ENCODE measurements around the gene MYO15B.
"Not testable (repeated sequence)": the region's sequence is repeated elsewhere in the genome, so short reads cannot be mapped to it uniquely, and the experiment has no call there.

MYO15B gene

GRCh38 chr17:75626496-75627038 is 39.0 kb downstream of the MYO15B start:
- no peak for DNase-seq

DNA sequence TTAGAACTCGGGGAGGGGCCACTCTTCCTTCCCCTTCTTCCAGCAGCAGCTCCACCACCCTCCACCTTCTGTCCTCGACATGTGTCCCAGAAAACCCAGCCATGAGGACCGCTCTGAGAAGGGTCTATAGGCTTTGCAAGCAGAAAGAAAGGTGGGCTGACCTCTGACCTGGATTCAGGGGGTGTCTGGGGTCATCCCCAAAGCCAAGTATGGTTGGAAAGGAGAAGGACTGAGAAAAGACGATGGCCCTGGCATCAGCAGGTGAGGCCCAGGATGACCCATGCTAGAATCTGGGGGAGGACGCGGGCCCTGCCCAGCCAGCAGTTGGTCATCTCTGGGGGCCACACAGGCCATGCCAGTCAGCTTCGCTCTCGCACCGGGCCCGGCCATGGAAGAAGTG is 39.5 kb downstream of the MYO15B start:
- no peak for DNase-seq

DNA sequence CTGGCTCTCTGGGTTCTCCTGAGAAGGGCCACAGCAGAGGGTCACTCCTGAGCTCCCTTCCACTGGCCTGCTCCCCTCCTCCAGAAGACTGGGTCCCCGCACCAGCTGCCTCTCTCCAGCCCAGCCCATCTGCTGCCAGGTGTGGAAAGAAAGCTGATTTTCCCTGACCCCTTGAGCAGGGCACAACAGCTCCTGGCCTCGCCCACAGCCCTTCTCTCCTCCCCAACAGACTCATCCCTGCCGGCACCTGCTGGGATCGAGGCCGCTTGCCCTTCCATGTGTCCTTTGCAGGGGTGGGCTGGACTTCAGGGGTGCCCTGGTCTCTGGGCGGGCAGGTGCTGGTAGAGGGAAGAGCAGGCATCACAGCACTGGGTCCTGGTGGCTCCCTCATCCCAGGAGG is 40.8 kb downstream of the MYO15B start:
- no peak for DNase-seq

GRCh38 chr17:75629157-75629556 is 41.6 kb downstream of the MYO15B start:
- DNase-seq, result no peak

DNA sequence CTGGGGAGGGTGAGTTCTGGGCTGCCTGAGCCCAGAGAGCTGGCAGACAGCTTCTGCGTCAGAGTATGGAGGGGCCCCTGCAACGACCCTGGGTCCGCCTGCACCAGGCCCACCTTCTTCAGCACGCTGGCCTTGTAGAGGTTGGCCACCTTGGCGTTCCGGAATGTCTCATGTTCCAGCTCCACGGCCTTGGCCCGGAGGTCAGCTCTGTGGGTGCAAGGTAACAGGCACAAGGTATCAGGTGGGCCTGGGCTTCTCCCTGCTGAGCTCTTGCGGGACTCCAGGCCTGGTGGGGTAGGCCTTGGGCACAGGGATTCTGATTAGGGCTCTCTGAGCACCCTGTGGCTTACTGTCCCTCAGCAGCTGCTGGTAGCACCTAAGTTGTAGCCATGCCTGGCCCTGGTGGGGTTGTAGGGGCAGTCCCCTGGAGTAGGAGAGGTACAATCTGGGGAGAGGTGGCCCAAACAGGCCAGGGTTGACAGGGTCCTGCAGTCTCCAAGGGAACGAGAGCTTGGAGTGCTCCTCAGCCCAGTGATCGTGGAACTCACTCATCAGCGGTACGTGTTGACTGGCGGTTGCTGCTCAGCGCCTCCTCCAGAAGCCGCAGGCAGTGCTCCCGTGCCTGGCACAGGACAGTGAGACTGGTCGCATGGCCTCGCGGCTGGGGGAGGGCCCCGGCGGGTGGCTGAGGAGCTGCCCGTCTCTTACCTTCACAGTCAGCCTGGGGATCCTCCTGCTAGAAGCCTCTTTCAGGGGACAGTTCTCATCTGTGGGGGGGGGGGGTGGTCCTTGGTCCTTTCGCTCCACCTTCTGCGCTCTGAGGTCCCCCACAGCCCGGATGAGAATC is 42.7 kb downstream of the MYO15B start:
- DNase-seq, result no peak

GRCh38 chr17:75631353-75631752 is 43.8 kb downstream of the MYO15B start:
- no peak for DNase-seq

DNA sequence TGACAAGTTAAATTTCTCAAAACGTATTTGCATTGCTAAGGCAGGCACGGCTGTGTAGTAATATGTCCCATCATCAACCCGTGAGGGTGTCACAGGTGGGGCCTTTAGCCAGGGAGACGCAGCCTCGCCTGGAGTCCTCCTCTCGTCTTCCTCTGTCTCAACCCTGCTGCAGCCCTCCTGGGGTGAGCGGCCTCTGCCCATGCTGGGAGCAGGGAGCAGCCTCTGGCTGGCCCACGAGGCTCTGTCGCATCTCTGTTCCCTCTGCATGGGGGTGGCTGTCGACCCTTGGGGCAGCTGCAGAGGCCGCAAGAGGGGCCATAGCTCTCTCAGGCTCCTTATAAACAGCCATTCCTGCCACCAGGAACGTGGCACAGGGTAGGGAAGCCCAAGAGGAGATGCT is 44.8 kb downstream of the MYO15B start:
- DNase-seq, result no peak

DNA sequence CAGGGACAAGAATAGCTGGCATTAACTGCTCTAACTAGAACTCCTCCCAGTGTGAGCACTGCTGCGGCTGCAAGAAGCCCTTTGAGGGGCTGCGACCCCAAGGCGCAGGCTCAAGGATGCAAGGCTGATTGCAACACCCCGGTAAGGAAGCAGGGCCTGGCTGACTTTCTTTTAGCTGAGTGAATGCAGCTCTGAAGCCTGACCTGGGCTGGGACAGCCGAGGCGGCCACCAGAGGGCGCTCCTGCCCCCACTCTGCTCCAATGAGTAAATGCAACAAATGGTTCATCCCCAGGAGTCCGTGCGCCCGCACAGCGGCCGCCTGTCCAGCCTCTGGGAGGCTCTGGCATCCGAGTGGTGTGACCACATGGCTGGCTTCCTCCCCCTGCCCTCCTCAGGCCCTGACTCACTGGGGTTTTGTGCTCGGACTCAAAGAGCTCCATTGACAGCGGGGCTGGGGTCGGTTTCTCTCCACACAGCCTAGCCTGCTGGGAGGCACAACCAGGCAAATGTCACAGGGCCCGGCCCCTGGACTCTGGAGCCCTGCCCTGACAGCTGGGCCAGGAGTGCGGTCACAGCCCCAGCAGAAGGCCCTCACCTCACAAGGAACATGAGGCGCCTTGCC is 45.4 kb downstream of the MYO15B start, which contains the start of gene SMIM5:
Gene SMIM5, plus strand, starts transcription at position 572 of the 623 bp plus-strand sequence. CDS start 6,768 bp downstream, outside the sequence.
- peak; percentile 75 to 80 for DNase-seq

- DNase-seq, result peak; percentile 93 to 94
These were observed 46.1 kb downstream of the MYO15B start for GRCh38 chr17:75633486-75634375.

DNA sequence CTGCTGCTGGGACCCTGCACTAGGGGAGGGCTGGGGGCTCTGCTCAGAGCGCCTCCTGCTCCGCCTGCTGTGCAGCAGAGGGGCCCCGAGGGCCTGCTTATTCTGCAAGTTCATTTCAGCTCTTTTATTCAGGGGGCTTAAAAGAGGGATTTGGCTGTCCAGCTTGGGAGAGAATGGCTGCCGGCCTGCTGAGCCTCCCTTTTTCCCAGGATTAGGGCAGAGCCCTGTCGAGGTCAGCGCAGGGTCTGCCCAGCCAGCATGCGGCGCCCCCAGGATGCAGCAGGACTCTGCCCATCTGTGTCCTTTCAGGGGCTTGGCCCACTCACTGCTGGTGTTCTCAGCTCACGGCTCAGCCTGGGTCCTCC is 46.8 kb downstream of the MYO15B start:
- no peak for DNase-seq

DNA sequence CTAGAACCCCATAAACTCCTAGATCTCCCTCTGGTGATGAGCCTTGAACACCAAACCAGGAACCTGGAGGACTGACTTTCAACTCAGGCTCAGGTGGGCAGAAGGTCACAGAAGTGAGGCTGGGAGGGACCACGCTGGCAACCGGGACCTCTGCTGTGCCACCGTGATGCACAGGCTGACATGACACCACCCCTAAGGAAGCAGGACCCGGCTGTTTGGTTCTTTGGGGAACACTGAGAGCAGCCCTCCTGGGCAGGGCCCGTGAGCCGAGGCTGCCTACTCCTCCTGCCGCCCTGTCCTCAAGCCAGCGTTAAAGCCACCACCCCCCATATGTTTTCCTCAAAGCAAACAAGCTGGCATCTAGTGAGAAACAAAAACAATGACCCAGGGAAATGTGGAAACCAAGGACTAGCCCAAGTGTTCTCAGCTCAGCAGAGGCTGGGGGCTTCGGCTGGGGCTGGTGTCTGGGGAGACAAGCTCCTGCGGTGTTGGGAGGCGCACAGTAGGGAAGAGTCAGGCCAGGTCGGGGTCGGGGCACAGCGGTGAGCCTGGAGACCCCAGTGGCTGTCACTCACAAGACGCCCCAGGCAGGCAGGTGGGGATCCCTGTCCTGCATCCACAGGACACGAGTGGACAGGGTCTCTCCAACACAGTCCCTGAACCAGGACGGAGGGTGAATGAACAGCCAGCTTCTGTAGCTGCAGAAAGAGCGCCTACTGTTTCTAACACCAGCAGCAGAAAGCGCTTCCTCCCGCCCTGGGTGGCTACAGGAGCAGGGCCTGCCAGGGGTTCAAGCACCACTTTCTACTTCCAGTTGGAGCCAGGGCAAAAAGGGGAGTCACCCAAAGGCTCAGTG is 47.4 kb downstream of the MYO15B start:
- no peak for DNase-seq

DNA sequence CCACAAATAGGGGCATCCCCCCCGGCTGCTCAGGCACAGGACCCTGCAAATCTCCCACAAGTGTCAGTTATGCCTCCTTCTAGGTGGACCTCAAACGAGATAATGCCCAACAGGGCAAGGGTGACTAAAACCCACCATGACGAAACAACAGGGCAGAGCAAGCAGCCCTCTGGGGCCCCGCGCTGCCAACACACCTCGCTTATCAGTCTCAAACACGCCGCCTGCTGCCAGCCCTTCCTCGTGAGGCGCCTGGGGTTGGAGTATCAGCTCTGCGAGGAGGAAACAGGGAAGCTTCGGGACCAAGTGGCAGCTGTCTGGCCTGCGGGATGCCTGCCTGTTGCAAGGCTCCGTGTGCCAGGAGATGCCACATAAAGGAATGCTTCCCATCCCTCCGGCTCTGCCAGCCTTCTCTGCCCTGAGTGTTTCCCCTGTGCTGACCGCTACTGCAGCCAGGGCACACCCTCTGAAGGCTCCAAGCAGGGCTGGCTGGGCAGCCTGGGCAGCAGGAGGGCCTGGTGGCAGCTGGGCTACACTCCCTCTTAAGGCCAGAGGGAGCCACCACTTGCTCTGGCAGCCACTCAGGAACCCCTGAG is 48.1 kb downstream of the MYO15B start:
- no peak for DNase-seq

GRCh38 chr17:75636381-75637142 is 49.0 kb downstream of the MYO15B start:
- DNase-seq, result no peak

DNA sequence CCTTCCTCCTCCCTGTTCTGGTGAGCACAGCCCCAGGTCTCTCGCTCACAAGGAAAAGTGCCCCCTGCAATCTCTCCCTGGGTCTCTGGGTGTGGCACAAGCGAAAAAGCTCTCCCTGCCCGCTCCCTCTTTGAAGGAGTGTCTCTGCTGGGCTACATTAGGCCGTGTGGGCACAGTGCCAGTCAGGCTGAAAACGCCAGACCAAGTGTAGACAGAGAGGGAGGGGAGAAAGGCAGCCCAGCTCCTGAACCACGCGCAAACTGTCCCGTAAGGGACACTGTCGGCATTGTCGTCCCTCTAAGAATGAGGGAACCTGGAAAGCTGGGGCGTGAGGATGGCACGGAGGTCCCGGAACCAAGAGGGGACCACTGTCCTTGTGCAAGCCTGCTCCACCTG is 49.5 kb downstream of the MYO15B start:
- no peak for DNase-seq

- DNase-seq, result no peak
These were observed 50.0 kb downstream of the MYO15B start for GRCh38 chr17:75637551-75637950.

DNA sequence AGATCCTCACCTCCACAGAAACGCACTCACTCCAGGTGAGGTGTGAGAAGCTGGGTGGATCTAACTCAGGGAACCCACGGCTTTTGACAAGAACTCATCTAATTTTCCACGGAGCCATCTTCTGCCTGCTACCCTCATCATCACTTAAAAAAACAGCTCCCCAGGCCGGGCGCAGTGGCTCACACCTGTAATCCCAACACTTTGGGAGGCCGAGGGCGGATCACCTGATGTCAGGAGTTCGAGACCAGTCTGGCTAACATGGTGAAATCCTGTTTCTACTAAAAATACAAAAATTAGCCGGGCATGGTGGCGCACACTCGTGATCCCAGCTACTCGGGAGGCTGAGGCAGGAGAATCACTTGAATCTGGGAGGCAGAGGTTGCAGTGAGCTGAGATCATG is 50.4 kb downstream of the MYO15B start:
- not testable (repeated sequence) for DNase-seq

GRCh38 chr17:75638893-75639292 is 51.3 kb downstream of the MYO15B start:
- no peak for DNase-seq

- no peak for DNase-seq
These were observed 51.7 kb downstream of the MYO15B start for GRCh38 chr17:75639327-75639726.

- DNase-seq, result no peak
These were observed 52.4 kb downstream of the MYO15B start for GRCh38 chr17:75639771-75640555.

DNA sequence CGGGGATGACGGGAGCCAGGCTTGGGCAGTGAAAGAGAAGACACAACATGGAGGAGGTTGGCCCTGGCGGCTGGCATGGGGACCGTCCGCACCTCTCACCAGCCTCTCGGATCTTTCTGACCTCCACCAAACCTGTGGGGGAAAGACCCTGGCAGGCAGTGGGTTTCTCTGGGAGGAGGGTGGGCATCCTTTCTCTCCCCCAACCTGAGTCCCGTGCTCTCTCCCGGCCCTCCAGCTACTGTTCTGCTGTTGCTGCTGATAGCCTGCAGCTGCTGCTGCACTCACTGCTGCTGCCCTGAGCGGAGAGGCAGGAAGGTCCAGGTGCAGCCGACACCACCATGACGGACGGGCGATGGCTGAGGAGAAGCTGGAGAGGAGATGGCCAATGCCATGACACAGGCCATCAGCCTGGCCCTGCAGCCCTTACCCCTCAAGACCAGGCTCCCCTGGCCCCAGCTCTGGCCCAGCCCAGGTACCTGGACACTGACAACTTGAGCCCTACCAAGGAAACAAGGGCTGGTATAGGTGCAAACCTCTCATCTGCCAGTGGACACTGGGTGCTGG is 53.0 kb downstream of the MYO15B start:
- DNase-seq, result no peak

All from NCI-H2081 (cell line).